Gastrocnemius medialis (tissue), 4 donors: Measurements from ENCODE around the gene HAO2.

ENCODE experiments used
- CTCF ChIP-seq, 5 experiments: fragments of 450-650 bp in 3 of 5; fragments of 200-600 bp in 2 of 5; sonication (generic) in 2 of 5; IDR thresholded peaks in 4 of 5; conservative IDR thresholded peaks in 1 of 5; 1 replicate in 4 of 5; 2 replicates in 1 of 5; pipeline ENCODE4 v1.5.1; 2016 to 2019; ENCODE audit warnings: antibody characterized with exemption in 5 of 5, mild to moderate bottlenecking in 3 of 5, moderate library complexity in 3 of 5
- POLR2A ChIP-seq, 2 donors: fragments of 450-650 bp; IDR thresholded peaks; one replicate each; pipeline ENCODE4 v1.6.1; 2017; ENCODE audit warnings: antibody characterized with exemption in 2 of 2, mild to moderate bottlenecking in 2 of 2, moderate library complexity in 2 of 2

GRCh38 chr1:119351997-119352396 lies 16.6 kb upstream of the HAO2 start:
- TF ChIP-seq CTCF (IDR thresholded peaks at IDR 0.05 in 4 of 5, conservative IDR thresholded peaks at IDR 0.05 in 1 of 5) (no peak), POLR2A (IDR thresholded peaks at IDR 0.05) (no peak)
